Mesendoderm (in vitro differentiated cells): ENCODE data around the gene IGF1R.

Experiments
- DNase-seq: peaks from one replicate; pipeline ENCODE4 v3.0.0; 2013
- H2AK5ac ChIP-seq: 2 replicates; pipeline ENCODE4 v1.6.1; 2013; ENCODE audit warnings: low read length, inconsistent platforms
- H2BK120ac ChIP-seq: 2 replicates; pipeline ENCODE4 v1.6.1; 2013; ENCODE audit warnings: low read depth, mild to moderate bottlenecking, low read length, moderate library complexity, mixed read lengths
- H2BK15ac ChIP-seq: replicated peaks from 2 replicates; pipeline ENCODE4 v1.6.1; 2013; ENCODE audit warnings: low read depth, mild to moderate bottlenecking, moderate library complexity
- H2BK5ac ChIP-seq: 2 replicates; pipeline ENCODE4 v1.6.1; 2013; ENCODE audit warnings: low read length, inconsistent platforms
- H3K18ac ChIP-seq: 2 replicates; pipeline ENCODE4 v1.6.1; 2013; ENCODE audit warnings: mild to moderate bottlenecking, low read length, mixed read lengths
- H3K23ac ChIP-seq: one replicate; pipeline ENCODE4 v1.6.1; 2013; ENCODE audit warnings: low read length
- H3K27ac ChIP-seq: 2 replicates; pipeline ENCODE4 v1.5.1; 2013; ENCODE audit warnings: low read depth, mild to moderate bottlenecking, inconsistent platforms, low read length, moderate library complexity
- H3K27me3 ChIP-seq: 2 replicates; pipeline ENCODE4 v1.6.1; 2013; ENCODE audit warnings: low read length, control low read depth, mild to moderate bottlenecking, inconsistent platforms; ENCODE audit not compliant: insufficient read depth, poor library complexity
- H3K36me3 ChIP-seq: 2 replicates; pipeline ENCODE4 v1.6.1; 2013; ENCODE audit warnings: low read length, inconsistent platforms; ENCODE audit not compliant: control insufficient read depth, insufficient read depth
- H3K4ac ChIP-seq: one replicate; pipeline ENCODE4 v1.6.1; 2013; ENCODE audit warnings: low read depth, mild to moderate bottlenecking, low read length, moderate library complexity
- H3K4me1 ChIP-seq: 2 replicates; pipeline ENCODE4 v1.6.1; 2013; ENCODE audit warnings: low read depth, low read length, inconsistent platforms; ENCODE audit not compliant: control insufficient read depth
- H3K4me2 ChIP-seq: 2 replicates; pipeline ENCODE4 v1.6.1; 2013; ENCODE audit warnings: low read length
- H3K4me3 ChIP-seq: 2 replicates; pipeline ENCODE4 v1.5.1; 2013; ENCODE audit warnings: mild to moderate bottlenecking, low read length
- H3K56ac ChIP-seq: one replicate; pipeline ENCODE4 v1.6.1; 2013; ENCODE audit warnings: low read length
- H3K79me1 ChIP-seq: 2 replicates; pipeline ENCODE4 v1.6.1; 2013; ENCODE audit warnings: low read length, inconsistent platforms
- H3K79me2 ChIP-seq: 2 replicates; pipeline ENCODE4 v1.6.1; 2013; ENCODE audit warnings: mild to moderate bottlenecking, low read length; ENCODE audit not compliant: control insufficient read depth, insufficient read depth
- H3K9ac ChIP-seq: 2 replicates; pipeline ENCODE4 v1.6.1; 2013; ENCODE audit warnings: low read length, inconsistent platforms
- H4K5ac ChIP-seq: one replicate; pipeline ENCODE4 v1.6.1; 2013; ENCODE audit warnings: low read length
- H4K8ac ChIP-seq: one replicate; pipeline ENCODE4 v1.6.1; 2013; ENCODE audit warnings: low read depth, mild to moderate bottlenecking, control low read depth, low read length, moderate library complexity
- WGBS: extraction: QIAGEN DNeasy Blood & Tissue Kit; methylation state at CpG from one replicate; pipeline ENCODE4 v1.1.7; 2013; ENCODE audit warnings: low lambda C conversion rate, missing lambda C conversion rate; ENCODE audit not compliant: insufficient coverage; ENCODE audit errors: extremely low coverage; 5-methylcytosine and 5-hydroxymethylcytosine counted together

Gene IGF1R

DNA sequence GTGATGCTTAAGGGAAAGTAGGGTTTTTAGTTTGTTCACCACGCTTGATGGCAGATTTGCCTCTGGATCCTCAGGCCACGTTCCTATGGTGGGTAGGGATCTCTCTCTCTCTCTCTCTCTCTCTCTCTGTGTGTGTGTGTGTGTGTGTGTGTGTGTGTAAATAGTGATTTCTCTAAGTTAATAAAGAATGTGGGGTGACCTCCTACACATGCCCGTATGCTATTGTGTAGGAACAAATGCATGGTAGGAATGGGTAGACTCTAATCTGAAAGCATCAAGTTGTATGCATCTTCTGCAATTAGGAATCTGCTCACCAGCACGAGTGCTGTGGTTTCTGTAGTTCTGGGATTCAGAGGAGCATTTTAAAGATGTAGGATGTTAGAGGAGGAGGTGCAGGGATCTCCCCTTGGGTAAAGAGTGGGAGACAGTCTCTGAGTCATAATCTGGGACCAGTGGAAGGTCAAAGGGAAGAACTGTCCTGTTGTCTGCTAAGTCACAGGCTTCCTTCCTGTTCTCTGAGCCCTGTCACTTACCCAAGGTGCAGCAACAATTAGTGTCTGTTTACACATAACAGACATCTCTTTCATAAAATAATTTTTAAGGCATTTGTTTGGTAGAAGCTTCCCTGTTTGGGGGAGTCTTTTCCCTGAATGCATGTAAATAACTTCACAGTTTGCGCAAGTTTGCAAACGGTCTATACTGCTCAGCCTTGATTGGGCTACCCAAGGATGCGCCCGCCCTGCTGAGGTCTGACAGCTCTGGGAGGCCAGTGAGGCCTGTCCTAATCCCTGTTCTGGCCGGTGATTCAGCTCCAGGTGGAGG lies 139.8 kb downstream of the IGF1R start:
- DNase-seq: peak; percentile 58
- peaks cover 16% of the 10 kb centered on the region for H3K79me1 ChIP-seq

DNA sequence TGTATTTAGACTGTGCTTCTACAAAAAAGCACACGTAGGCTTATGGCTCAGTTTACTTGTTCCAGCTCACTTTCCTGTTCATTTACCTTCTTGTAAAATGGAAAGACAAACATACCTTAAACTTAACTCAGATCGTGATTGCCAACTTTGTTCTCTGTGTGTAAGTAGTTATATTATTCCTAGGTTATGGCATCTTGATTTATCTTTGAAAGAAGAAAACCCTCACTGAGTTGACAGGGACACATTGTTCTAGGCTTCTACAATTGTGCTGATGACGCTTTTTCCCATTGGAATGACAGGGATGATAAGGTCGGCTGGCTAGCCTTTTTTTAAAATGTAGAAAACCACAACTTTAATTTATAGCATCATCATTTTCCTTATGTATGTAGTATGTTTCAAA lies 140.7 kb downstream of the IGF1R start:
- H4K8ac ChIP-seq: no peak overlapping the region
- no peak overlapping the region for H2AK5ac ChIP-seq
- no peak overlapping the region for H3K4me3 ChIP-seq
- H3K27me3 ChIP-seq: no peaks in the 10 kb centered on the region
- no peaks in the 10 kb centered on the region for H3K36me3 ChIP-seq
- no peak for DNase-seq
- no peak overlapping the region for H3K27ac ChIP-seq
- H3K23ac ChIP-seq: no peak overlapping the region
- H3K4me1 ChIP-seq: peaks cover 18% of the 10 kb centered on the region
- no peak overlapping the region for H4K5ac ChIP-seq
- no peak overlapping the region for H2BK15ac ChIP-seq
- no peak overlapping the region for H3K4me2 ChIP-seq
- no peak overlapping the region for H2BK120ac ChIP-seq
- H3K9ac ChIP-seq: no peak overlapping the region
- H3K79me2 ChIP-seq: peaks cover 63% of the 10 kb centered on the region
- no peak overlapping the region for H3K4ac ChIP-seq
- peaks cover 19% of the 10 kb centered on the region for H3K79me1 ChIP-seq
- H3K18ac ChIP-seq: no peak overlapping the region
- no peak overlapping the region for H3K56ac ChIP-seq
- no peak overlapping the region for H2BK5ac ChIP-seq
- WGBS: no CpG with 5 or more reads among the region's 4 CpGs

More for the DNA sequence above, 139.8 kb downstream of the IGF1R start:
- Histone ChIP-seq H2BK120ac (no peak overlapping the region), H3K27ac (no peak overlapping the region), H3K23ac (no peak overlapping the region), H3K56ac (peak overlapping the region; percentile 10), H3K36me3 (no peaks in the 10 kb centered on the region), H2AK5ac (no peak overlapping the region), H3K9ac (no peak overlapping the region), H3K4ac (no peak overlapping the region), H3K4me1 (peaks cover 15% of the 10 kb centered on the region), H2BK5ac (no peak overlapping the region), H4K5ac (no peak overlapping the region), H3K4me2 (no peak overlapping the region), H3K18ac (no peak overlapping the region), H4K8ac (no peak overlapping the region), H3K4me3 (no peak overlapping the region), H3K79me2 (peaks cover 61% of the 10 kb centered on the region), H2BK15ac (no peak overlapping the region), H3K27me3 (no peaks in the 10 kb centered on the region)
- no CpG with 5 or more reads among the region's 9 CpGs for WGBS

DNA sequence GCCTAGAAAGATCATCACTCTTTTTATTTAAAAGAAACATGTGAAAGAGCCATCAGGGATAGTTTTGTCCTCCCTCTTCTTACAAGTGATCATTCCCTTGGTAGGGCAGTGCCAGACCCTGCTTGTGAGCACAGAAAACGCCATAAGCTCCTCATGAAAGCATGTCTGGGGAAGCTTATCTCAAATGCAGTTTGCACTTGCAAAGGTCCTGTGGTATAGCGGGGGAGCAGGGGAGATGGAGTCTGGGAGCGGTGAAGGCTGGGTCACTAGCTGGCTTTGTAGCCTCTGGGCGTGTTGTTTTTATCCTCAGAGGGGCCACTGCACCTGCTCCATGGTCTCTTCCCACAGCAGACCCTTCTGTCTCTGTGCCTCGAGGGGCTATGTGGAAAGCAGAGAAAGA lies 141.9 kb downstream of the IGF1R start:
- no peak for DNase-seq
- peaks cover 18% of the 10 kb centered on the region for H3K4me1 ChIP-seq

DNA sequence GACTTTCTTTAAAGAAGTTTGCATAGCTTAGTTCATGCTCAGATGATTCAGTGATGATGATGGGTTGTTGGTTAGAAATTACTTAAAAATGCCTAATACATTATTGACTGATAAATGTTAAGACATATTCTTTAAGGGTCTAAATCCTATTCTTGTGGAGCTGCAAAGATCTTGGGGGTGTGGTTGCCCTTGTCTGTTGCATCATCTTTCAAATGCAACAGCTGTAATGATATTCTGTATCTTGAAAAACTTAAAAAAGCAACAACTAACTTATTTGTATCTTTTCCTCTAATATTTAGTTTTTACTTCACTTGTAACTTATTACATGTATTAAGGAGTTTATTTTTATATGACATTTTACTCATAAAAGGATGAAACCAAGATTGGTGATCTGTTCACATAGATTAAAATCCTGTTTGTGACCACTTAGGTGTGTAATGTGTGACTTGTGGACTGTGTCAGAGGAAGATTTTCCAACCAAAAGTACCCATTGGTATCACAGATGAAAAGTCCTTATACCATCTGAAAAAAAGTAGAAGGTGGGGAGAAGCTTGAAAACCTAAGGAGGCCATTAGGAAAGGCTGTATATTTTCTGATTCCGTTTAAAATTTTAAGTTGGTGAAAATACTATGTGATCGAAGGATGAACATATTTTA lies 142.8 kb downstream of the IGF1R start:
- Histone ChIP-seq H3K79me2 (peaks cover 67% of the 10 kb centered on the region), H3K4ac (no peak overlapping the region), H3K79me1 (peaks cover 28% of the 10 kb centered on the region), H2AK5ac (no peak overlapping the region), H4K5ac (no peak overlapping the region), H3K9ac (no peak overlapping the region), H3K27ac (no peak overlapping the region), H3K23ac (no peak overlapping the region), H4K8ac (no peak overlapping the region), H2BK15ac (no peak overlapping the region), H3K36me3 (no peaks in the 10 kb centered on the region), H3K27me3 (no peaks in the 10 kb centered on the region), H3K4me1 (peaks cover 11% of the 10 kb centered on the region), H2BK120ac (no peak overlapping the region), H3K56ac (no peak overlapping the region), H3K4me3 (no peak overlapping the region), H2BK5ac (no peak overlapping the region), H3K18ac (no peak overlapping the region), H3K4me2 (no peak overlapping the region)
- no peak for DNase-seq
- no CpG with 5 or more reads among the region's 2 CpGs for WGBS

More for the DNA sequence above, 141.9 kb downstream of the IGF1R start:
- Histone ChIP-seq H4K8ac (no peak overlapping the region), H3K4ac (no peak overlapping the region), H4K5ac (no peak overlapping the region), H2BK120ac (no peak overlapping the region), H3K27ac (no peak overlapping the region), H2AK5ac (no peak overlapping the region), H2BK15ac (no peak overlapping the region), H3K36me3 (no peaks in the 10 kb centered on the region), H3K27me3 (no peaks in the 10 kb centered on the region), H3K18ac (no peak overlapping the region), H3K56ac (no peak overlapping the region), H3K9ac (no peak overlapping the region), H3K4me2 (no peak overlapping the region), H2BK5ac (no peak overlapping the region), H3K23ac (no peak overlapping the region), H3K4me3 (no peak overlapping the region), H3K79me2 (peaks cover 66% of the 10 kb centered on the region), H3K79me1 (peaks cover 24% of the 10 kb centered on the region)
- no CpG with 5 or more reads among the region's 5 CpGs for WGBS

DNA sequence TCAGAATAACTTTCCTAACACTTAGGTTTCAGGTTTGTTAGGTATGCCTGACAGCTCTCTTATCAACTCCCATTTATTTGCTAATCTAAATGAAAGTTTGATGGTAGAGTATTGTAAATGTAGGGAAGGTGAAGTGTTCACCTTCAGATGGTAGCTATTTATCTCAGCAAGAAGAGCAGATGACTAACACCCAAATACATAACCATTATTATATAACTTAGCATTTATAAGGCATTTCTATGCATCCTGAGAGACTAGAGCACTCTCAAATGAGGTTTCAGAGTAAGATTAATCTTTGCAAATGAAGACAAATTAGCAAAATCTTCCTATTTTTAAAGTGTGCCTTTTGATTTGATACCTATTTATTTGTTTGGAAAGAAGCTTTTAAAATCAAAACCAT lies 143.8 kb downstream of the IGF1R start:
- Histone ChIP-seq H3K79me1 (peaks cover 30% of the 10 kb centered on the region), H3K56ac (no peak overlapping the region), H3K9ac (no peak overlapping the region), H3K79me2 (peaks cover 67% of the 10 kb centered on the region), H3K4me2 (no peak overlapping the region), H2AK5ac (no peak overlapping the region), H2BK5ac (no peak overlapping the region), H4K8ac (no peak overlapping the region), H3K27me3 (no peaks in the 10 kb centered on the region), H4K5ac (no peak overlapping the region), H3K4me3 (no peak overlapping the region), H3K27ac (no peak overlapping the region), H2BK120ac (no peak overlapping the region), H3K4me1 (peaks cover 11% of the 10 kb centered on the region), H2BK15ac (no peak overlapping the region), H3K36me3 (no peaks in the 10 kb centered on the region), H3K23ac (no peak overlapping the region), H3K18ac (no peak overlapping the region), H3K4ac (no peak overlapping the region)
- DNase-seq: no peak
